SK-N-SH treated with all-trans-retinoic acid at 6 μM for 48 hours (cell line): ENCODE measurements around the gene BIN2.

ENCODE experiments used
- ATAC-seq: fragments of 200-7000 bp; cut with Tn5 transposase; 3 replicates; pipeline ENCODE4 v1.9.1; 2020; ENCODE audit warnings: mild to moderate bottlenecking, moderate library complexity
- ARNTL ChIP-seq: fragments of 450-650 bp; formaldehyde crosslinking; IDR thresholded peaks from 2 replicates; pipeline ENCODE4 v1.5.0; 2020; ENCODE audit warnings: low read depth, mild to moderate bottlenecking, moderate library complexity, borderline replicate concordance
- BACH2 ChIP-seq: fragments of 250-450 bp; sonication (Bioruptor Pico); IDR thresholded peaks from 2 replicates; pipeline ENCODE4 v1.9.0; 2021; ENCODE audit warnings: mild to moderate bottlenecking, borderline replicate concordance
- CREB5 ChIP-seq: fragments of 250-450 bp; sonication (Bioruptor Pico); IDR thresholded peaks from 2 replicates; pipeline ENCODE4 v1.5.1; 2020; ENCODE audit warnings: low read depth, mild to moderate bottlenecking, moderate library complexity
- CSDC2 ChIP-seq: fragments of 250-450 bp; sonication (Bioruptor Pico); IDR thresholded peaks from 2 replicates; pipeline ENCODE4 v1.5.0; 2020; ENCODE audit warnings: mild to moderate bottlenecking, moderate library complexity
- ESRRG ChIP-seq: fragments of 250-450 bp; sonication (Bioruptor Pico); IDR thresholded peaks from 2 replicates; pipeline ENCODE4 v1.6.1; 2021; ENCODE audit warnings: mild to moderate bottlenecking
- GLIS3 ChIP-seq: fragments of 250-450 bp; sonication (Bioruptor Pico); IDR thresholded peaks from 2 replicates; pipeline ENCODE4 v1.5.0; 2020; ENCODE audit warnings: mild to moderate bottlenecking, moderate library complexity
- ISL1 ChIP-seq: fragments of 250-450 bp; sonication (Bioruptor Pico); IDR thresholded peaks from 2 replicates; pipeline ENCODE4 v2.1.2; 2022; ENCODE audit warnings: mild to moderate bottlenecking, moderate library complexity
- OSR1 ChIP-seq: fragments of 250-450 bp; sonication (Bioruptor Pico); IDR thresholded peaks from 2 replicates; pipeline ENCODE4 v1.8.0; 2022; ENCODE audit warnings: moderate library complexity, mild to moderate bottlenecking, inconsistent platforms
- PATZ1 ChIP-seq: fragments of 250-450 bp; sonication (Bioruptor Pico); IDR thresholded peaks from 2 replicates; pipeline ENCODE4 v1.8.0; 2020; ENCODE audit warnings: mild to moderate bottlenecking, moderate library complexity, borderline replicate concordance
- PPARA ChIP-seq: fragments of 250-450 bp; sonication (Bioruptor Pico); IDR thresholded peaks from 2 replicates; pipeline ENCODE4 v1.5.0; 2020; ENCODE audit warnings: mild to moderate bottlenecking, borderline replicate concordance
- RARB ChIP-seq: fragments of 250-450 bp; sonication (Bioruptor Pico); IDR thresholded peaks from 2 replicates; pipeline ENCODE4 v1.8.0; 2021; ENCODE audit warnings: mild to moderate bottlenecking, moderate library complexity
- SNAI2 ChIP-seq: fragments of 250-450 bp; sonication (Bioruptor Pico); IDR thresholded peaks from 2 replicates; pipeline ENCODE4 v1.5.0; 2020; ENCODE audit warnings: mild to moderate bottlenecking, moderate library complexity
- TCF4 ChIP-seq: fragments of 250-450 bp; sonication (Bioruptor Pico); IDR thresholded peaks from 2 replicates; pipeline ENCODE4 v1.8.0; 2021; ENCODE audit warnings: mild to moderate bottlenecking, moderate library complexity, borderline replicate concordance
- TOX ChIP-seq: fragments of 250-450 bp; sonication (Bioruptor Pico); IDR thresholded peaks from 2 replicates; pipeline ENCODE4 v1.8.0; 2021; ENCODE audit warnings: mild to moderate bottlenecking, moderate library complexity, borderline replicate concordance
- TSHZ2 ChIP-seq: fragments of 250-450 bp; sonication (Bioruptor Pico); IDR thresholded peaks from 2 replicates; pipeline ENCODE4 v1.5.0; 2020; ENCODE audit warnings: mild to moderate bottlenecking, moderate library complexity
- ZC3H10 ChIP-seq: fragments of 250-450 bp; sonication (Bioruptor Pico); IDR thresholded peaks from 2 replicates; pipeline ENCODE4 v1.5.1; 2021; ENCODE audit warnings: mild to moderate bottlenecking, moderate library complexity
- ZFP3 ChIP-seq: fragments of 250-450 bp; sonication (Bioruptor Pico); IDR thresholded peaks from 2 replicates; pipeline ENCODE4 v1.5.0; 2020; ENCODE audit warnings: mild to moderate bottlenecking, moderate library complexity
- ZFP30 ChIP-seq: fragments of 450-650 bp; formaldehyde crosslinking; IDR thresholded peaks from 2 replicates; pipeline ENCODE4 v1.5.0; 2022; ENCODE audit warnings: mild to moderate bottlenecking, moderate library complexity
- ZNF565 ChIP-seq: fragments of 450-650 bp; formaldehyde crosslinking; conservative IDR thresholded peaks from 2 replicates; pipeline ENCODE4 v1.5.0; 2020; ENCODE audit warnings: low read depth, mild to moderate bottlenecking, moderate library complexity
- ZNF70 ChIP-seq: fragments of 450-650 bp; formaldehyde crosslinking; IDR thresholded peaks from 2 replicates; pipeline ENCODE4 v1.5.0; 2020; ENCODE audit warnings: mild to moderate bottlenecking, moderate library complexity
- TF ChIP-seq, protein P1 (sequence below): fragments of 250-450 bp; sonication (Bioruptor Pico); IDR thresholded peaks from 2 replicates; pipeline ENCODE4 v1.8.0; 2021; ENCODE audit warnings: low read depth, mild to moderate bottlenecking, moderate library complexity, borderline replicate concordance

BIN2 gene

GRCh38 chr12:51345681-51346080 is 21.7 kb upstream of the BIN2 start:
- peak; percentile 9; the same call in 1 of the 3 replicates for ATAC-seq
- no peak for TF ChIP-seq BACH2 (CRISPR knock-in tag)
- no peak for TF ChIP-seq CSDC2 (CRISPR knock-in tag)
- TF ChIP-seq PPARA (CRISPR knock-in tag): no peak
- no peak for TF ChIP-seq ISL1 (CRISPR knock-in tag)
- TF ChIP-seq TSHZ2 (CRISPR knock-in tag): no peak
- no peak for TF ChIP-seq PATZ1 (CRISPR knock-in tag)
- TF ChIP-seq ZFP3 (CRISPR knock-in tag): no peak
- TF ChIP-seq ZC3H10 (CRISPR knock-in tag): no peak
- no peak for TF ChIP-seq ARNTL (CRISPR knock-in tag)
- TF ChIP-seq OSR1 (CRISPR knock-in tag): no peak
- TF ChIP-seq, protein P1, sequence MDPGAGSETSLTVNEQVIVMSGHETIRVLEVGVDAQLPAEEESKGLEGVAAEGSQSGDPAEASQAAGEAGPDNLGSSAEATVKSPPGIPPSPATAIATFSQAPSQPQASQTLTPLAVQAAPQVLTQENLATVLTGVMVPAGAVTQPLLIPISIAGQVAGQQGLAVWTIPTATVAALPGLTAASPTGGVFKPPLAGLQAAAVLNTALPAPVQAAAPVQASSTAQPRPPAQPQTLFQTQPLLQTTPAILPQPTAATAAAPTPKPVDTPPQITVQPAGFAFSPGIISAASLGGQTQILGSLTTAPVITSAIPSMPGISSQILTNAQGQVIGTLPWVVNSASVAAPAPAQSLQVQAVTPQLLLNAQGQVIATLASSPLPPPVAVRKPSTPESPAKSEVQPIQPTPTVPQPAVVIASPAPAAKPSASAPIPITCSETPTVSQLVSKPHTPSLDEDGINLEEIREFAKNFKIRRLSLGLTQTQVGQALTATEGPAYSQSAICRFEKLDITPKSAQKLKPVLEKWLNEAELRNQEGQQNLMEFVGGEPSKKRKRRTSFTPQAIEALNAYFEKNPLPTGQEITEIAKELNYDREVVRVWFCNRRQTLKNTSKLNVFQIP (CRISPR knock-in tag): no peak

DNA sequence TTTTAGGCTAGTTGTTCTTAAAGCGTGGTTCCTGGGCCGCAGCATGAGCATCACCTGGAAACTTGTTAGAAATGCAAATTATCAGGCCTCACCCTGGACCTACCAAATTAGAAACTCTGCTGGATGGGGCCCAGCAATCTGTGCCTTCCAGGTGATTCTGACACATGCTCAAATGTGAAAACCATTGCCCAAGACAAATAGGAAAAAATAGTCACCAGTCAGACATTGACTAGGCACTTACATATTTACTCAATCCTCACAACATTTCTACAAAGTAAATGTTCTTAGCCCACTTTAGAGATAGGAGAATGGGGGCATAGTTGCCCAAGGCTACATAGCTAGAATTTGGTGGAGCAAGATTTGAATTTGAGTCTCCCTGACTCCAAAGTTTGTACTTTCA is 19.2 kb upstream of the BIN2 start:
- TF ChIP-seq ESRRG (no peak), SNAI2 (no peak), CSDC2 (CRISPR knock-in tag) (no peak), ZNF70 (CRISPR knock-in tag) (no peak), OSR1 (CRISPR knock-in tag) (no peak), ZNF565 (no peak), RARB (CRISPR knock-in tag) (no peak), ZFP3 (CRISPR knock-in tag) (no peak)
- TF ChIP-seq, protein P1 (CRISPR knock-in tag): no peak
- ATAC-seq: no peak

GRCh38 chr12:51342416-51342815 is 18.4 kb upstream of the BIN2 start:
- ATAC-seq: no peak
- TF ChIP-seq CREB5 (CRISPR knock-in tag): no peak
- TF ChIP-seq TOX (CRISPR knock-in tag): no peak
- no peak for TF ChIP-seq CSDC2 (CRISPR knock-in tag)
- no peak for TF ChIP-seq PATZ1 (CRISPR knock-in tag)
- TF ChIP-seq ZFP3 (CRISPR knock-in tag): no peak
- TF ChIP-seq ARNTL (CRISPR knock-in tag): no peak
- no peak for TF ChIP-seq RARB (CRISPR knock-in tag)
- TF ChIP-seq ZC3H10 (CRISPR knock-in tag): no peak
- TF ChIP-seq ZFP30 (CRISPR knock-in tag): no peak
- no peak for TF ChIP-seq ESRRG
- TF ChIP-seq GLIS3 (CRISPR knock-in tag): no peak
- TF ChIP-seq ISL1 (CRISPR knock-in tag): no peak
- no peak for TF ChIP-seq TCF4 (CRISPR knock-in tag)
